Esophagus muscularis mucosa (tissue), 4 donors: ENCODE measurements around the gene UBA52. TPM values are rescaled to one million over a fixed set of nuclear protein-coding genes. Genes with fewer than 3 reads are reported as not detected.

Experiments
- DNase-seq: peaks from one replicate; pipeline ENCODE4 v3.0.0-alpha.2; 2017; ENCODE audit errors: extremely low spot score
- H3K27ac ChIP-seq, 4 donors: fragments of 200-600 bp; sonication (generic); replicated peaks in 1 of 4; 1 replicate in 3 of 4; 2 replicates in 1 of 4; pipeline ENCODE4 v1.5.1; 2016 to 2019; ENCODE audit warnings: mild to moderate bottlenecking in 1 of 4
- H3K27me3 ChIP-seq, 4 donors: fragments of 200-600 bp; sonication (generic); one replicate each; pipeline versions ENCODE4 v1.5.1 to v1.6.0; 2016 to 2019
- H3K36me3 ChIP-seq, 4 donors: fragments of 200-600 bp; sonication (generic); one replicate each; pipeline ENCODE4 v1.5.1; 2016 to 2019
- H3K4me1 ChIP-seq, 4 donors: fragments of 200-600 bp; sonication (generic); one replicate each; pipeline ENCODE4 v1.5.1; 2016 to 2019
- H3K4me3 ChIP-seq, 4 donors: fragments of 200-600 bp; sonication (generic); 1 replicate in 2 of 4; 2 replicates in 2 of 4; pipeline ENCODE4 v1.5.1; 2016 to 2019; ENCODE audit warnings: mild to moderate bottlenecking in 4 of 4, moderate library complexity in 1 of 4
- H3K9me3 ChIP-seq, 4 donors: fragments of 200-600 bp; sonication (generic); 1 replicate in 3 of 4; 2 replicates in 1 of 4; pipeline ENCODE4 v1.5.1; 2016 to 2019
- CTCF ChIP-seq, 3 experiments: fragments of 200-600 bp in 2 of 3; fragments of 450-650 bp in 1 of 3; sonication (generic) in 2 of 3; IDR thresholded peaks; one replicate each; pipeline ENCODE4 v1.5.1; 2017 to 2019; ENCODE audit warnings: antibody characterized with exemption in 3 of 3, mild to moderate bottlenecking in 2 of 3, moderate library complexity in 1 of 3
- EP300 ChIP-seq: sonication (generic); formaldehyde crosslinking; IDR thresholded peaks from one replicate; pipeline ENCODE4 v1.6.1; 2017; ENCODE audit warnings: antibody characterized with exemption
- POLR2A ChIP-seq: fragments of 450-650 bp; IDR thresholded peaks from one replicate; pipeline ENCODE4 v1.6.1; 2017; ENCODE audit warnings: antibody characterized with exemption, moderate library complexity, mild to moderate bottlenecking, low read depth
- POLR2AphosphoS5 ChIP-seq, 2 donors: sonication (generic); formaldehyde crosslinking; IDR thresholded peaks; one replicate each; pipeline ENCODE4 v1.6.1; 2017; ENCODE audit warnings: antibody characterized with exemption in 2 of 2
- WGBS: methylation state at CpG from one replicate; pipeline ENCODE4 v1.1.5; 2018; 5-methylcytosine and 5-hydroxymethylcytosine counted together
- intact Hi-C: fragments of 100-400 bp; cut with DNase I; formaldehyde crosslinking; loops from one replicate; pipeline ENCODE4 v1.15.1; 2023
- total RNA-seq, 4 donors: library from RNA; depleted of rRNA; stranded (reverse); fragments of >200 nt; gene quantifications; one replicate each; pipeline versions ENCODE4 v1.1.0 to v1.2.1, GENCODE V29; 2016

UBA52 gene
- total RNA-seq, 4 donors from 2014 or later, result 560 to 800 (median 665) TPM

GRCh38 chr19:18568367-18568766 is 3.3 kb upstream of the UBA52 start:
- Histone ChIP-seq H3K27me3 (no peaks in the 10 kb centered on the region), H3K27ac (no peak overlapping the region), H3K4me1 (peaks cover 16 to 20% (median 19%) of the 10 kb centered on the region in 4 donors), H3K9me3 (no peaks in the 10 kb centered on the region), H3K36me3 (peaks cover 60 to 67% (median 63%) of the 10 kb centered on the region in 4 donors), H3K4me3 (no peak overlapping the region)
- WGBS, result 84% methylated on average over 4 of the region's 15 CpGs
- TF ChIP-seq EP300, result no peak
- no peak for TF ChIP-seq POLR2A
- TF ChIP-seq POLR2AphosphoS5 (IDR thresholded peaks at IDR 0.05), result no peak
- TF ChIP-seq CTCF (IDR thresholded peaks at IDR 0.05), result no peak
- intact Hi-C loops, result loop anchor here (5.0 kb wide), 1 partner anchor 96 kb away; no protein-coding TSS in a partner anchor
- DNase-seq, result no peak

- TF ChIP-seq POLR2A (no peak), POLR2AphosphoS5 (IDR thresholded peaks at IDR 0.05) (no peak), EP300 (no peak), CTCF (IDR thresholded peaks at IDR 0.05) (no peak)
- no peaks in the 10 kb centered on the region for H3K27me3 ChIP-seq
- H3K4me1 ChIP-seq, result peaks cover 22 to 26% (median 24%) of the 10 kb centered on the region in 4 donors
- no peak overlapping the region for H3K4me3 ChIP-seq
- DNase-seq, result no peak
- 88% methylated on average over 11 of the region's 18 CpGs for WGBS
- H3K9me3 ChIP-seq, result no peaks in the 10 kb centered on the region
- intact Hi-C loops, result no loop called here
- H3K27ac ChIP-seq, result no peak overlapping the region
- peaks cover 35 to 56% (median 45%) of the 10 kb centered on the region in 4 donors for H3K36me3 ChIP-seq
Measured at GRCh38 chr19:18574691-18575291, 3.1 kb downstream of the UBA52 start.

GRCh38 chr19:18576383-18576782 is 4.7 kb downstream of the UBA52 start:
- Histone ChIP-seq H3K27me3 (no peaks in the 10 kb centered on the region), H3K4me1 (peaks cover 16 to 20% (median 19%) of the 10 kb centered on the region in 4 donors), H3K27ac (no peak overlapping the region), H3K9me3 (no peaks in the 10 kb centered on the region), H3K36me3 (peaks cover 35 to 55% (median 45%) of the 10 kb centered on the region in 4 donors), H3K4me3 (no peak overlapping the region)
- intact Hi-C loops, result no loop called here
- DNase-seq, result no peak
- TF ChIP-seq POLR2AphosphoS5 (IDR thresholded peaks at IDR 0.05) (no peak), EP300 (no peak), POLR2A (no peak), CTCF (IDR thresholded peaks at IDR 0.05) (no peak)
- 93% methylated on average over 7 of the region's 8 CpGs for WGBS

GRCh38 chr19:18577365-18577914 is 5.8 kb downstream of the UBA52 start:
- no peaks in the 10 kb centered on the region for H3K27me3 ChIP-seq
- TF ChIP-seq EP300, result no peak
- TF ChIP-seq POLR2A, result no peak
- no peak for TF ChIP-seq CTCF (IDR thresholded peaks at IDR 0.05)
- no peak for TF ChIP-seq POLR2AphosphoS5 (IDR thresholded peaks at IDR 0.05)
- intact Hi-C loops, result no loop called here
- no peaks in the 10 kb centered on the region for H3K9me3 ChIP-seq
- no peak for DNase-seq
- no peak overlapping the region for H3K27ac ChIP-seq
- H3K4me1 ChIP-seq, result peaks cover 12 to 17% (median 15%) of the 10 kb centered on the region in 4 donors
- WGBS, result 93% methylated on average over 19 of the region's 21 CpGs
- peaks cover 35 to 55% (median 45%) of the 10 kb centered on the region in 4 donors for H3K36me3 ChIP-seq
- no peak overlapping the region for H3K4me3 ChIP-seq
